HG03060 (cell line): ENCODE data around the gene MED13L.

Experiments used
- ATAC-seq: cut with Tn5 transposase; IDR thresholded peaks from one replicate; pipeline ENCODE4 v1.9.1; 2021; ENCODE audit warnings: low read depth, moderate number of reproducible peaks; ENCODE audit not compliant: unreplicated experiment

The MED13L gene

DNA sequence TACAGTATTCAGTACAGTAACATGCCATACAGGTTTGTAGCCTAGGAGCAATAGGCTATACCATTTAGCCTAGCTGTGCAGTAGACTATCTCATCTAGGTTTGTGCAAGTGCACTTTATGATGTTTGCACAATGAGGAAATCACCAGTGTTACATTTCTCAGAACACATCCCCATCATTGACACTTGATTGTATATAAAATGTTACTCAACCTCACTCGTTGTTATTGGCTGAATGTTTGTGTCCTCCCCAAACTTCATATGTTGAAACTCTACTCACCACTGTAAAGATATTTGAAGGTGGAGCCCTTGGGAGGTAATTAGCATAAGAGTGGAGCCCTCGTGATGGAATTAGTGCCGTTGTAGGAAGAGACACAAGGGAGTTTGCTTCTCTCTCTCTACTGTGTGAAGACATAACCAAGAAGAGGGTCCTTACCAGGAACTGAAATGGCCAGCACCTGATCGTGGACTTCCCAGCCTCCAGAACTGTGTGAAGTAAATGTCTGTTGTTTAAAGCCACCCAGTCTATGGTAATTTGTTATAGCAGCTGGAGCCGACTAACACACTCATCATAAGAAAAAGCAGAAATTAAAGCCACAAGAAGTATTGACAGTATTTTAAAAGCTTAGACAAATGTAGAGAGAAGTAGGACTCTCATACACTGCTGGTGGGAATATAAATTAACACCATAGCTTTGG lies 3.2 kb upstream of the MED13L start:
- no peak for ATAC-seq

GRCh38 chr12:116278667-116279066 lies 1.2 kb upstream of the MED13L start:
- ATAC-seq = no peak

DNA sequence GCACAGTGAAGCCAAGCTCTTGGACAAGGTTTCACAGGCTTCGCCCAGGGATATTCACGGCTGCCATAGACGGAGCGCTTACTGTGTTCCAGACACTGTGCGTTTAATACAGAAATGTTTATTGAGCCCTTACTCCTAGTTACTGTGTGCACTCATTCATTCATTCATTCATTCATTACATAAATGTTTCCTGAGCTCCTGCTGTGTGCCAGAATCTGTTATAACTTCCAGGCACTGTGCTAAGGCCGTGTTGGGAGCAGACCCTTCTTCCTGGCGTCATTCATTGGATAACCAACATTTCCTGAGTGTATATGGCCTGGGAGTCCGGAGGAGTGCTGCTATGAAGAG lies 760 bp upstream of the MED13L start:
- no peak for ATAC-seq

- ATAC-seq = no peak
Measured at GRCh38 chr12:116276652-116277466, 634 bp downstream of the MED13L start.

DNA sequence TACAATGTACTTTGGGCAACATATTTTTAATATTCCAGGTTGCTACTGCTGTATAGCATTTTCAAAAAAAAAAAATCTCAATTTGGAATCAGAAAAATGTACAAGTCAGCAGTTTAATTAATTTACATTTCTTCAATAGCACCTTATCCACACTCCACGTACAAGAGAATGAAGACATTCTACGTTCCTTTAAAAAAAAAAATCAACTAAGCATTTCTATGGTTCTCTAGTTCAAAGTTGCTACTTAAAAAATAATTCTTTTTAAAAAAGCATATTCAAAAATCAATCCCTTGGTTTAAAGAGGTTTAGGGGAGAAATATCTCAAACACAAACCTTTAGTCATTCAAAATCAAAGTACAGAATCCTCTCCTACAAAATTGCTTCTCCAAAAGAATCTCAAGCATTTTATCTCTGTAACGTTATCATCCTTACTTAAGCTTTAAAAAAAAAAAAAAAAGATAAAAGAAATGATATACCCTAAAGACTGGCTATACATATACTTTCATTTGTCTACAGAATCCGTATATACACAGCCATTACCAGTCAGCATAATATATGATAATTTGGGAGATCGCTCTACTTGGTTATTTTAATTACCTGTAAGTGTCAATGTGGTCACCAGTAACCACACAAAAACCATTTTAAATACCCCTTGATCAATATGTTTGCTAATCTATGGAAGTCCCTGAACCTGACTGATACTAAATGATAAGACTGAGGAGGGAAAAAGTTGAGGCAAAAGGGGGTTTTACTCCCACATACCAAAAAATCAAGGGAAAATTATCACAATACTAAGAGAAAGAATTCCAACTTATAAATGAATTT lies 2.7 kb downstream of the MED13L start:
- ATAC-seq = no peak

DNA sequence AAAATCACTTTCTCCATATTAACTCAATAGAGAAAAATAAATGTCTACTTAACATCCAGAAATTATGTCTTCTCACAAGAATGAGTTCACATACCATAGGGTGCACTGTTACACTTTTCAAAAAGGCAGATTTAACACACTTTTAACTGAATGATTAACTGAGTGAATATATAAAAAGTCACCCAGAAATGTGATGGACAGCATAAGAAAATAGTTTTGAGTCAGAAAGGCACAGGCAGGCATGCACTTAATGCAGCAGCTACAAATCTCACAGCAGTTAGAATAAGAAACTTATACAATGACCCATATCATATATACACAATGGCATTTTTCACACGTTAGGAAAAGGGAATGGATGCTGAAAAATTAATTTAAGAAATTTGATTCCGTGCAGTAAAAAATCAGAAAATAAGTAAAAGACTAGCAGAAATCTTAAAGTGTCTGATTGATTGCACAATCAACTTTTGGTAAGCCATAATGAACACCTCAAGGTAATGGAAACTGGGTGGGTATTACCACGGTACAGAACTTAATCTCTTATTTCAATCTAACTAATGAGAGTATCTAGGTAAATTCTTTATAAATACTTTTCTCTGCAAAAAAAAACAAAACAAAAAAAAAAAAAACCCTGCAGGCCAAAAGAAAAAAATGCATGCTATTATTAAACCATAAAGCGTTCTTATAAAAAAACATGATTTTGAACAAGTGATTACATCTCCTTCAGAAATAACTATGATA lies 3.5 kb downstream of the MED13L start:
- ATAC-seq = no peak

GRCh38 chr12:116267948-116268347 lies 9.5 kb downstream of the MED13L start:
- no peak for ATAC-seq

- ATAC-seq = no peak
Measured at GRCh38 chr12:116266631-116267349, 10.7 kb downstream of the MED13L start.

DNA sequence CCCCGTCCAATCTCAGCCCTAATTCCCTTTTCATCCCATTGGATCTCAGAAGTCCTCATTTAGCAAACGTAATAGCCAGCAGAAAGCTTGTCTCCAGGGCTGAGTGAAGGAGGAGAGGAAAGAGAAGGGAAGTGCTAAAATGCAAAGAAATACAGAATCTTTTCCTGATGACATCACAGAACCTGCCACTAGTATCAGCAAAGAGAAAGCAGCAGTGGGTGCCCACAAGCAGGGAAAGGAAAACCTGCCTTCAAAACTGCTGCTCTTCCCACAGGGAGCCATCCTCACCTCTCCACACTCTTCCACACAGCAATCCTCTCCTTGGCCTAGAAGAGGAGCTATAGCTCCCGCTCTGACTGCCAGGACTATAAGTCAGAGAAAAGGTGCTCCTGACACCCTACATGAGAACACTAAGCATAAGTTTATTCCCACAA lies 11.3 kb downstream of the MED13L start:
- no peak for ATAC-seq

- no peak for ATAC-seq
Measured at GRCh38 chr12:116265351-116266147, 11.9 kb downstream of the MED13L start.

DNA sequence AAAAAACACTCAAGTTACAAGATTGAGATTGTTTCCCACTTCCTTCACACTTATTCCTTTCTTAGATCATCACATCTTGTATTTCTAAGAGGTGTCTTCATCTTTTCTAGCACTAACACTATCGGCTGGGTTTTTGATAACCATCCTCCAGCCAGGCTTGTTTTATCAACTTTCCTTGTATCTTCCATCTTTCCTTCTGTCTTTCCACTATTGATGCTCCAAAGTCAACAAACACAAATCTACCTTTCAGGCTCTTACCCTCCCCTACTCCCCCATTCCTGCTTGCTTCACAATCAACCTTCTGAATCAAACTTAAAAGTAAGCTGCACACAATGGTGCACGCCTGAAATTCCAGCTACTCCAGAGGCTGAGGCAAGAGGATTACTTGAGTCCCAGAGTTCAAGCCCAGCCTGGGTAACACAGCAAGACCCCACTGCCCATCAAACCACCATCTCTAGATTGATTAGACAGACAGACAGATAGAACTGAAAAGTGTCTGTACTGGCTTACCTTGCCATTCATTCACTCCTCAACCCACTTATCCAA lies 12.9 kb downstream of the MED13L start:
- ATAC-seq = no peak

DNA sequence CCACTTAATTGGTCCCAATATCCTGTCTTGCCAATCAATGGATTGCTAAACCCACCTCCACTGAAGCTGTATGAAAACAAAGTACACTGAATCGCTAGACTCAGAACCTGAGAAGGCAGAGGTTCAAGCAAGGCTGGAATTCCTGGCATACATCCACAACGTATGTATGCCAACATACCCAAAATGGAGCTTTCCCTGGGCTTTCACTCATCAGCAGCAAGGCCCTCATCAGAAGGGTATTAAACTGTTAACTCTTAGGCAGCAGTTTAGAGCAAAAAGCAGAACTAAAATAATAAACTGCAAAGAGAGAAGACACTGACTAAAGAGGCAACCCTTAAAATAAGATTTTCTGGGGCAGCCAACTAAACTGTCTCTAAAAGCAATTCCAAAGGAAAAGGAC lies 13.6 kb downstream of the MED13L start:
- no peak for ATAC-seq

DNA sequence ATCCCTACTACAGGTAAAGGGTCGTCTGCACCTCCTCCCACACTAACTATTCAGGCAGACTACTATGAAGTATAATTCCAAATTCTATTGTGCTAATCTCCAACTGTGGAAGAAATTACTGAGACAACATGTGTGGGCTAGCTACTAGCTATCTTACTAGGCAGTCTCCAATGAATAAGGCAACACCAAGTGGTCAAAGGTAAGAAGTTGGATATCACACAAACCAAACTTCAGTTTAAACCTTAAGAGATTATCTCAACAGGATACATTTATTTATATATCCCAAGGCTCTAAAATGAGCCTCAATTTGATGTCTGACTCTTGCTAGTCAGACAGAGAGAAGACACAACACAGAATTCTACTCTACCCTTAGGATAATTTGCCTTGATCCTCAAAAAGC lies 14.1 kb downstream of the MED13L start:
- no peak for ATAC-seq

DNA sequence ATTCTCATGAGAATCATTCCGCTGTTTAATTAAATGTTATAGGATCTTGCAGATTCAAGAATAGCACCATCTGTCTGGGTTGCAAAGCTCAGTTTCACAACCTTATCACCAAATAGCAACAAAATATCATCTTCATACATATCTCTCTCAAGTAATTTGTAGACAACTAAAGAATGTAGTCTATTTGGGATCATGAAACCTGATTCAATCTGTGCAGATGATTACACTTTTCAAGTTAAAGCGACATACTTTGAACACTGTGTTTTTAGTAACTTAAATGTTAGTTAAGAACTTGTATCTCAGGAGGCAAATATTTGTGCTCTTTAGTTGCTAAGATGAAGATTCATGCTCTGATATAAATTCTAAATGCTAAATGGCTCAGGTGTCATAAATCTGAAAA lies 14.8 kb downstream of the MED13L start:
- no peak for ATAC-seq

DNA sequence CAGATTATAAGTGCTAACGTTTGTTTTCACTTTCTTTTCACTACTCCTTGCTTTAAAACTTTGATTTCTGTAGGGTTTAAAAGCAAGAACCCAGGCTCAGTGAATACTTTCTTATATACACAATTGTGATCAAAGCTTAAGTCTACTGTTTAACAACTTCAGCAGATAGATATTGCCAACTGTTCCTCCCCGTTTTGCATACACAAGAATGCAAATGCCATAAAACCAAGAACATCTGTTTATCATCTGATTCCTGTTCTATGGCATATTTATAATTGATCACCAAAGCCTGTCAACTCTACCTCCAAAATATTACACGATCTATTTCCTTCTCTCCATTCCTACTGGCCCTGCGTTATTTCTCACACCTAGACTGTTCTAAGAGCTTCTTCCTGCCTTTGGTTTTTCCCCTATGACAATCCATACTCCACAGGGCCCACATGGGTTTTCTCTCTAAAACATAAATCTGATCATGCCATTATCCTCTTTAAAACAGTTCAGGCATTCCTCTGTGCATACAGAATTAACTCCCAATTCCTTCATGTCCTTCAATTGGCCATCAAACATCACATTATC lies 15.9 kb downstream of the MED13L start:
- ATAC-seq = no peak

DNA sequence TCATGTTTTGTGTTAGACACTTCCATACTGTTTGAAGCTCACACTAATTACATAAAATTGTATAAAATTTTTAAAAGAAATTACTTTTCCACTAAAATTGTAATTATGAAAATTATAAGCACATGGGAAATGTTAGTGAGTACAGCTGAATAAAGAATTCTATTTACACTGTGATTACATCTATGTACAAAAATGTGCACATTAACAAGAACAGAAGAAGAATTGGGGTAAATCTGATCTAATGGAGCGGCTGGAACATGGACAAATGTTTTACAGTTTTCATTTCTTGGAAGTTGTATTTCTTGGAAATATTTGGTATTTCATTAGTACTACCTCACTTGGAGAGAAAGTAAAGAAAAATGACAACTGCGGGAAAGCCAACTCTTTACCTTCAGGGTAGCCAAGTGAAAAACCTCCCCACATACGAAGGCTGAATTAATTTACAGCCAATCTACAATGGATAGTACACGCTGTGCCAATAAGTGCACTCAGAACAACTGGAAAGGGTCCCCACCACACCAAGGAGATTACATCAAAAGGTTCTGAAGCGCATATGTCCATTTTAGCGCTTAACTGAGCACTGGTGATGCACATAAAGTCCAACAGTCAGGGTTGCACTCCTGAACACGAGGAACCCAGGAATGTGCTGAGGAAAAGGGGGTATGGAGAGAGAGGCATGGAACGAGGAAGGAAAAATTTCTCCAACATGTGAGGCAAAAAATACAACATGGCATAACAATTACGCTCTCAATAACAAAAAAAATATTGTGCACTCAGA lies 17.5 kb downstream of the MED13L start:
- no peak for ATAC-seq

DNA sequence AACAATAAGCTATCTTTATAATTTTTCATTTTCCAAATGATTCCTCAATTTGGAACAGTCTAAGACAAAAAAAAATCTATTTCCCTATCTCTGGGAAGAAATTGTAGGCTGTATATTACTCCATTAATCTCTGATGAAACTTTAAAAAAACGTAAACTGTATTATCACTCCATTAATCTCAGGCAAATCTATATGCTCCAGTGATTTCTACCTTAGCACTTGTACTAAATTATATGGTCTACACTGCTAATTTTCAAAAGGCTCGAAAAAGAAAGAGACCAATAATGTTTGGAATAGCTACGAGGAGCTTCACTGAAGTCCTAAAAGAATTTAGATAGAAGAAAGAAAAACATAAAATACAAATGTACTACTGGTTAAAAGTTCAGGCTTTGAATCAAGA lies 19.7 kb downstream of the MED13L start:
- no peak for ATAC-seq

GRCh38 chr12:116257215-116257614 lies 20.3 kb downstream of the MED13L start:
- ATAC-seq = no peak
